Measurements from ENCODE around the gene CCR7. TPM values are rescaled to one million over a fixed set of nuclear protein-coding genes. Genes with fewer than 3 reads are reported as not detected.
"Not testable (repeated sequence)": the region's sequence is repeated elsewhere in the genome, so short reads cannot be mapped to it uniquely, and the experiment has no call there.

The CCR7 gene
- total and polyA plus RNA-seq, 9 donors: 0.18 to 2.5 (median 0.37) TPM; not detected in 2

GRCh38 chr17:40590742-40591141, 25.5 kb upstream of the CCR7 start:
- Histone ChIP-seq H3K4me3 (no peak overlapping the region), H3K4me1 (ENCODE audit: insufficient read depth) (no peaks in the 10 kb centered on the region), H3K9me3 (no peaks in the 10 kb centered on the region), H3K27me3 (no peaks in the 10 kb centered on the region), H3K36me3 (no peaks in the 10 kb centered on the region), H3K27ac (no peak overlapping the region)
- no peak for TF ChIP-seq EP300 (IDR thresholded peaks at IDR 0.05)
- no peak for TF ChIP-seq POLR2A (IDR thresholded peaks at IDR 0.05)
- TF ChIP-seq CTCF (IDR thresholded peaks at IDR 0.05): no peak
- 80 to 88% (median 86%) methylated on average over 3 of the region's 3 CpGs for WGBS, 3 donors
- no peak for DNase-seq
- intact Hi-C loops (cut with DNase I): no loop called here

DNA sequence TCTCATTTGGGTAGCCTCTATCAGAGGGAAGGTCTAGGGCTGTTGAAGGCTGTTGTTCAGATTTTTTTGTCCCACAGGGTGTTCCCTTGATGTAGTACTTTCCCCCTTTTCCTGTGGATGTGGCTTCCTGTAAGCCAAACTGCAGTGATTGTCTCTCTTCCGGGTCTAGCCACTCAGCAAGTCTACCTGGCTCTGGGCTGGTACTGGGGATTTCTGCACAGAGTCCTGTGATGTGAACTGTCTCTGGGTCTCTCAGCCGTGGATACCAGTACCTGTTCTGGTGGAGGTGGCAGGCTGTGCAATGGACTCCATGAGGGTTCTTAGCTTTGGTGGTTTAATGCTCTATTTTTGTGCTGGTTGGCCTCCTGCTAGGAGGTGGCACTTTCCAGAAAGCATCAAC, 23.3 kb upstream of the CCR7 start:
- Histone ChIP-seq H3K36me3 (no peaks in the 10 kb centered on the region), H3K27me3 (no peaks in the 10 kb centered on the region), H3K4me1 (ENCODE audit: insufficient read depth) (no peaks in the 10 kb centered on the region), H3K9me3 (no peaks in the 10 kb centered on the region), H3K27ac (no peak overlapping the region), H3K4me3 (no peak overlapping the region)
- whole genome bisulfite sequencing, 3 donors: 75 to 89% (median 84%) methylated on average over 2 of the region's 2 CpGs
- no peak for DNase-seq
- TF ChIP-seq POLR2A (IDR thresholded peaks at IDR 0.05) (no peak), EP300 (IDR thresholded peaks at IDR 0.05) (no peak), CTCF (IDR thresholded peaks at IDR 0.05) (no peak)
- intact Hi-C loops (cut with DNase I): no loop called here

GRCh38 chr17:40586264-40586663, 21.0 kb upstream of the CCR7 start:
- H3K9me3 ChIP-seq; H3K27me3 ChIP-seq; H3K4me3 ChIP-seq; H3K36me3 ChIP-seq; H3K4me1 ChIP-seq (ENCODE audit: insufficient read depth); intact Hi-C loops (cut with DNase I); H3K27ac ChIP-seq; DNase-seq: not testable (repeated sequence)
- 74 to 80% (median 75%) methylated on average over 3 of the region's 3 CpGs for WGBS, 3 donors

GRCh38 chr17:40584950-40585349, 19.7 kb upstream of the CCR7 start:
- H3K9me3 ChIP-seq; H3K36me3 ChIP-seq; H3K4me1 ChIP-seq (ENCODE audit: insufficient read depth); intact Hi-C loops (cut with DNase I); H3K4me3 ChIP-seq; H3K27ac ChIP-seq; H3K27me3 ChIP-seq; DNase-seq: not testable (repeated sequence)
- WGBS, 3 donors: 72 to 80% (median 73%) methylated on average over 2 of the region's 2 CpGs

GRCh38 chr17:40582328-40582901, 17.1 kb upstream of the CCR7 start:
- no peak for DNase-seq
- H3K4me1 ChIP-seq (ENCODE audit: insufficient read depth): no peaks in the 10 kb centered on the region
- WGBS, 3 donors: 63 to 64% (median 63%) methylated on average over 11 of the region's 11 CpGs
- intact Hi-C loops (cut with DNase I): no loop called here
- H3K4me3 ChIP-seq: no peak overlapping the region
- H3K27ac ChIP-seq: no peak overlapping the region
- H3K9me3 ChIP-seq: no peaks in the 10 kb centered on the region
- no peaks in the 10 kb centered on the region for H3K36me3 ChIP-seq
- TF ChIP-seq EP300 (IDR thresholded peaks at IDR 0.05): no peak
- TF ChIP-seq POLR2A (IDR thresholded peaks at IDR 0.05): no peak
- no peak for TF ChIP-seq CTCF (IDR thresholded peaks at IDR 0.05)
- no peaks in the 10 kb centered on the region for H3K27me3 ChIP-seq

Measured in ovary (tissue), 9 donors.